ENCODE data around the gene HS3ST4. TPM values are rescaled to one million over a fixed set of nuclear protein-coding genes. Genes with fewer than 3 reads are reported as not detected.

HS3ST4 gene
- total RNA-seq: not detected in 2 replicates

GRCh38 chr16:25691519-25692091, at the start of gene HS3ST4:
TSS of gene HS3ST4 (plus strand) at chr16:25691959.

